GM19238 (cell line): ENCODE data around the gene MFN2.
"Not testable (repeated sequence)": the region's sequence is repeated elsewhere in the genome, so short reads cannot be mapped to it uniquely, and the experiment has no call there.

ENCODE experiments used
- DNase-seq: peaks from one replicate; pipeline ENCODE4 v3.0.0; 2011; ENCODE audit warnings: low spot score; ENCODE audit not compliant: insufficient read length

The MFN2 gene

GRCh38 chr1:12022036-12022435, 41.8 kb downstream of the MFN2 start:
- DNase-seq = no peak

- no peak for DNase-seq
Measured at GRCh38 chr1:12026586-12026985, 46.3 kb downstream of the MFN2 start.

- no peak for DNase-seq
Measured at GRCh38 chr1:12028248-12028647, 48.0 kb downstream of the MFN2 start.

GRCh38 chr1:12028957-12029511, 48.8 kb downstream of the MFN2 start:
- no peak for DNase-seq

GRCh38 chr1:12029720-12030339, 49.6 kb downstream of the MFN2 start:
- no peak for DNase-seq

- DNase-seq = peak; percentile 39
Measured at GRCh38 chr1:12031039-12031980, 51.1 kb downstream of the MFN2 start.

GRCh38 chr1:12032161-12032621, 51.9 kb downstream of the MFN2 start:
- DNase-seq = no peak

- not testable (repeated sequence) for DNase-seq
Measured at GRCh38 chr1:12033441-12033840, 53.2 kb downstream of the MFN2 start.

- no peak for DNase-seq
Measured at GRCh38 chr1:12034381-12034801, 54.1 kb downstream of the MFN2 start.

- DNase-seq = no peak
Measured at GRCh38 chr1:12035312-12035711, 55.1 kb downstream of the MFN2 start.

- no peak for DNase-seq
Measured at GRCh38 chr1:12037486-12038355, 57.5 kb downstream of the MFN2 start.

- no peak for DNase-seq
Measured at GRCh38 chr1:12038356-12039163, 58.3 kb downstream of the MFN2 start.

GRCh38 chr1:12039164-12039525, 58.9 kb downstream of the MFN2 start:
- no peak for DNase-seq

- DNase-seq = not testable (repeated sequence)
Measured at GRCh38 chr1:12039824-12040456, 59.7 kb downstream of the MFN2 start.

GRCh38 chr1:12040457-12041051, 60.3 kb downstream of the MFN2 start:
- peak; percentile 64 for DNase-seq

- DNase-seq = not testable (repeated sequence)
Measured at GRCh38 chr1:12044187-12044877, 64.1 kb downstream of the MFN2 start.

GRCh38 chr1:12046749-12047119, 66.5 kb downstream of the MFN2 start:
- DNase-seq = no peak

- DNase-seq = peak; percentile 61
Measured at GRCh38 chr1:12047120-12047876, 67.1 kb downstream of the MFN2 start.
